ENCODE results near the gene POU6F2. TPM values are rescaled to one million over a fixed set of nuclear protein-coding genes. Genes with fewer than 3 reads are reported as not detected.

POU6F2 gene
- total RNA-seq, 1 experiment from 2014 or later: 3.9 TPM

DNA sequence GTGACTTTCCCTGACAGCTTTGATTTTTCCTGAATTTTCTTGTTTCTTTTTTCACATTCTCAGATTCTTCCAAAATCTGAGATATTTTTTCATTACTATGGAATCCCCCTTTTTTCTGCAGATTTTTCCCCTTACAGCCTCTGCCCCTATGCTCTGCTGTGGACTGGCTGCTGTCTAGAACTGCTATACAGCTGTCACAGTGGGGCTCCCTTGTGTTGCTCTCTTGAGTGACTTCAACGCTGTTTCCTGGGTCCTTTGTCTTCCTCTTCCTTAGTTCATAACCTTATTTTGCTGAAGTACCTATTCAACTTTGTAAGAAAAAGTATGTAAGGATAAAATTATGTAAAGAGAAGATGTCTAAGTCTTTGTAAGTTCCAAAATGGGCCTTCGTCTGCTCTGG, 354.4 kb downstream of the POU6F2 start:
- intact Hi-C loops (cut with micrococcal nuclease; ENCODE audit: unreplicated experiment): no loop called here
- no peak overlapping the region for H3K27ac Mint-ChIP-seq (ENCODE audit: unreplicated experiment)
- POLR2A ChIA-PET: no interaction called here
- no peaks in the 10 kb centered on the region for H3K4me1 Mint-ChIP-seq (ENCODE audit: low read depth, unreplicated experiment)
- no peaks in the 10 kb centered on the region for H3K4me1 ChIP-seq
- H3K4me3 ChIP-seq (ENCODE audit: low read depth, low read length): no peak overlapping the region
- no peaks in the 10 kb centered on the region for H3K36me3 ChIP-seq (ENCODE audit: control insufficient read depth, insufficient read depth, low read length)
- no peaks in the 10 kb centered on the region for H3K27me3 ChIP-seq (replicated peaks; ENCODE audit: control insufficient read depth, insufficient read depth, low read length)
- H3K27me3 Mint-ChIP-seq (ENCODE audit: insufficient read depth, unreplicated experiment): peaks cover 29% of the 10 kb centered on the region
- TF ChIP-seq CTCF (IDR thresholded peaks at IDR 0.05; ENCODE audit: insufficient read depth in 1 of 2, low read depth in 1 of 2, low read length in 1 of 2, severe bottlenecking in 1 of 2, unreplicated experiment in 1 of 2): no peak
- no peaks in the 10 kb centered on the region for H3K9me3 ChIP-seq
- no TSS peak for BruUV-seq (replicated peaks)
- no peak overlapping the region for H3K4me3 Mint-ChIP-seq (ENCODE audit: unreplicated experiment)
- no peaks in the 10 kb centered on the region for H3K9me3 Mint-ChIP-seq (ENCODE audit: unreplicated experiment)
- no peak for DNase-seq
- H3K36me3 Mint-ChIP-seq (ENCODE audit: insufficient read depth, unreplicated experiment): no peaks in the 10 kb centered on the region
- CTCF ChIA-PET: no interaction called here

GRCh38 chr7:39333701-39334100, 356.0 kb downstream of the POU6F2 start:
- peaks cover 35% of the 10 kb centered on the region for H3K27me3 Mint-ChIP-seq (ENCODE audit: insufficient read depth, unreplicated experiment)
- no peaks in the 10 kb centered on the region for H3K9me3 Mint-ChIP-seq (ENCODE audit: unreplicated experiment)
- H3K4me3 Mint-ChIP-seq (ENCODE audit: unreplicated experiment): no peak overlapping the region
- Histone ChIP-seq H3K4me3 (ENCODE audit: low read depth, low read length) (no peak overlapping the region), H3K4me1 (no peaks in the 10 kb centered on the region), H3K36me3 (ENCODE audit: control insufficient read depth, insufficient read depth, low read length) (no peaks in the 10 kb centered on the region), H3K27me3 (replicated peaks; ENCODE audit: control insufficient read depth, insufficient read depth, low read length) (no peaks in the 10 kb centered on the region), H3K9me3 (no peaks in the 10 kb centered on the region)
- H3K4me1 Mint-ChIP-seq (ENCODE audit: low read depth, unreplicated experiment): no peaks in the 10 kb centered on the region
- TF ChIP-seq CTCF (IDR thresholded peaks at IDR 0.05; ENCODE audit: insufficient read depth in 1 of 2, low read depth in 1 of 2, low read length in 1 of 2, severe bottlenecking in 1 of 2, unreplicated experiment in 1 of 2): no peak
- POLR2A ChIA-PET: no interaction called here
- CTCF ChIA-PET: no interaction called here
- H3K27ac Mint-ChIP-seq (ENCODE audit: unreplicated experiment): no peak overlapping the region
- no peak for DNase-seq
- BruUV-seq (replicated peaks): no TSS peak
- no peaks in the 10 kb centered on the region for H3K36me3 Mint-ChIP-seq (ENCODE audit: insufficient read depth, unreplicated experiment)
- intact Hi-C loops (cut with micrococcal nuclease; ENCODE audit: unreplicated experiment): no loop called here

DNA sequence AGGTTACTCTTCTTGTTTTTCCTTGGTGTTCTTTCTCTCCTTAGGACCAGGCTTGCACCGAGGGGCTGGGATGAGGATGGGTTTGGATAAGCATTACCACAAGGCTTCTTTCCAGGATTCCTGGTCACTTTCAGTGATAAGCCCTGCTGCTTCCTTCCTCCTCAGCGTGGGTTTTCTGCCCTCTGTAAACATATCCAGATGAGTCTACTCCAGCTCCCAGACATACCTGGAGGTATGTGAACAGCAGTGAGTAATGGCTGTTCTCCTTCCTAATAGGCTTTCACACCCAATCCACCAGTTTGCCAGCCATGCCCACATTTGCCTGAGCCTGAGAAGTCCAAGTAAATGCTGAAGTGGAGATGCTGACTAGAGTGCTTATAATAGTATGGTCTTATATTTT, 358.7 kb downstream of the POU6F2 start:
- no peak for DNase-seq
- POLR2A ChIA-PET: no interaction called here
- H3K27me3 ChIP-seq (replicated peaks; ENCODE audit: control insufficient read depth, insufficient read depth, low read length): no peaks in the 10 kb centered on the region
- Mint-ChIP-seq H3K27me3 (ENCODE audit: insufficient read depth, unreplicated experiment) (peaks cover 32% of the 10 kb centered on the region), H3K9me3 (ENCODE audit: unreplicated experiment) (no peaks in the 10 kb centered on the region), H3K36me3 (ENCODE audit: insufficient read depth, unreplicated experiment) (no peaks in the 10 kb centered on the region), H3K27ac (ENCODE audit: unreplicated experiment) (no peak overlapping the region), H3K4me3 (ENCODE audit: unreplicated experiment) (no peak overlapping the region), H3K4me1 (ENCODE audit: low read depth, unreplicated experiment) (no peaks in the 10 kb centered on the region)
- no peak overlapping the region for H3K4me3 ChIP-seq (ENCODE audit: low read depth, low read length)
- no TSS peak for BruUV-seq (replicated peaks)
- no peaks in the 10 kb centered on the region for H3K4me1 ChIP-seq
- intact Hi-C loops (cut with micrococcal nuclease; ENCODE audit: unreplicated experiment): no loop called here
- no peaks in the 10 kb centered on the region for H3K9me3 ChIP-seq
- H3K36me3 ChIP-seq (ENCODE audit: control insufficient read depth, insufficient read depth, low read length): no peaks in the 10 kb centered on the region
- CTCF ChIA-PET: no interaction called here
- no peak for TF ChIP-seq CTCF (IDR thresholded peaks at IDR 0.05; ENCODE audit: insufficient read depth in 1 of 2, low read depth in 1 of 2, low read length in 1 of 2, severe bottlenecking in 1 of 2, unreplicated experiment in 1 of 2)

Data from Caco-2 (cell line).